ENCODE measurements around the gene SSBP1.

- TF ChIP-seq CTCF (IDR thresholded peaks at IDR 0.05) (no peak), POLR2A (IDR thresholded peaks at IDR 0.05) (no peak), EP300 (IDR thresholded peaks at IDR 0.05) (no peak)
Observed at GRCh38 chr7:141717450-141717849, 20.7 kb upstream of the SSBP1 start.

Data from stomach (tissue), 4 donors.